Esophagus (tissue), 2 donors: ENCODE measurements around the gene KDM4C. TPM values are rescaled to one million over a fixed set of nuclear protein-coding genes. Genes with fewer than 3 reads are reported as not detected.

Experiments used
- H3K27ac ChIP-seq, 2 donors: one replicate each; pipeline ENCODE4 v1.5.1; 2013; ENCODE audit warnings: low read depth in 2 of 2, mild to moderate bottlenecking in 2 of 2, inconsistent platforms in 1 of 2, low read length in 1 of 2, moderate library complexity in 1 of 2
- H3K27me3 ChIP-seq, 2 donors: one replicate each; pipeline ENCODE4 v1.6.1; 2013; ENCODE audit warnings: low read length in 2 of 2, control low read depth in 1 of 2, mild to moderate bottlenecking in 1 of 2; ENCODE audit not compliant: insufficient read depth in 2 of 2, control insufficient read depth in 1 of 2
- H3K36me3 ChIP-seq, 2 donors: one replicate each; pipeline ENCODE4 v1.6.1; 2013; ENCODE audit warnings: low read length in 1 of 2; ENCODE audit not compliant: control insufficient read depth in 2 of 2, insufficient read depth in 2 of 2
- H3K4me1 ChIP-seq, 2 donors: one replicate each; pipeline ENCODE4 v1.6.1; 2013; ENCODE audit warnings: low read length in 1 of 2; ENCODE audit not compliant: control insufficient read depth in 2 of 2, insufficient read depth in 2 of 2
- H3K4me3 ChIP-seq, 2 donors: one replicate each; pipeline ENCODE4 v1.5.1; 2013; ENCODE audit warnings: low read length in 2 of 2, mild to moderate bottlenecking in 2 of 2, low read depth in 1 of 2, moderate library complexity in 1 of 2
- H3K9me3 ChIP-seq, 2 donors: one replicate each; pipeline ENCODE4 v1.6.1; 2013; ENCODE audit warnings: mild to moderate bottlenecking in 2 of 2, low read depth in 1 of 2, low read length in 1 of 2, moderate library complexity in 1 of 2; ENCODE audit not compliant: control insufficient read depth in 2 of 2, insufficient read depth in 1 of 2
- WGBS, 2 donors: extraction: QIAGEN DNeasy Blood & Tissue Kit; methylation state at CpG; one replicate each; pipeline ENCODE4 v1.1.7; 2013; 5-methylcytosine and 5-hydroxymethylcytosine counted together
- polyA plus RNA-seq, 2 donors: library from polyadenylated mRNA; stranded (reverse); fragments of 200-250 nt; gene quantifications; one replicate each; pipeline ENCODE4 v1.2.3, GENCODE V29; 2013
- donor health status: healthy with polysubstance abuse.
- donor health status: Bipolar disorder and iron deficiency.

Gene KDM4C
- polyA plus RNA-seq, 2 donors: 5.9 to 8.0 TPM

DNA sequence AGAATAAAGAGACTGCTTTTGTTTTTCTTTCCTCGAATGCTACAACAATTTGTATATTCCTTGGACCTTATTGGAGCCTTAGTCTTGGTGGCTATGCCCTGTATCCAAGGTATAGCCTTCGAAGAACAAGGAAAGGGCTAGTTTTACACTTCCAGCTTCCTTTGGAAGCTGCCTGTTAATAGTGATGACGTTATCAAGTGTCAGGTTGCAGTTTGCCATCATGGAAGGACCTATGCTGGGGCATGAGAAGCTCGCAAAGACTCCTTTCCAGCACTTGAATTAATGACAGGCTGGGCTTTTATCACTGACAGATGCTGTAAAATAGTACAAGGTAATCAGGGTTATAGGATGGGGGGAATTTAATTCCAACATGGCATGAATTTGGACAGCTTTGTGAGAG lies 157.9 kb downstream of the KDM4C start:
- H3K27ac ChIP-seq: no peak overlapping the region
- no peaks in the 10 kb centered on the region for H3K27me3 ChIP-seq
- no peaks in the 10 kb centered on the region for H3K9me3 ChIP-seq
- H3K4me1 ChIP-seq: peaks cover 0 to 4% of the 10 kb centered on the region in 2 donors
- no peak overlapping the region for H3K4me3 ChIP-seq
- H3K36me3 ChIP-seq: peaks cover 0 to 4% of the 10 kb centered on the region in 2 donors
- 84 to 88% methylated on average over 4 of the region's 4 CpGs for WGBS, 2 donors

GRCh38 chr9:6917162-6917561 lies 159.4 kb downstream of the KDM4C start:
- no peaks in the 10 kb centered on the region for H3K27me3 ChIP-seq

DNA sequence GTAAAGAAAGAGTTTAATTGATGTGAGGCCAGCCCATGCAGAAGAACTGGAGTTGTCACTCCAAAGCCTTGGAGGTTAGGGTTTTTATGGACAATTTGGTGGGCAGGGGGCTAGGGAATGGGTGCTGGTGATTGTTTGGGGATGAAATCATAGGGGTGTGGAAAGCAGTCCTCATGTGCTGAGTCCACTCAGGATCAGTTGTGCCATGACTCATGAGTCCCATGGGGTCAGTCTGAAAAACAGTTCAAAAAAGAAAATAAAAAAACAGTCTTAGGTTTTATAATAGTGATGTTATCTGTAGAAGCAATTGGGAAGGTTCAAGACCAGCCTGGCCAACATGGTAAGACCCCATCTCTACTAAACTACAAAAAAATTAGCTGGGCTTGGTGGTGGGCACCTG lies 162.3 kb downstream of the KDM4C start:
- Histone ChIP-seq H3K27me3 (no peaks in the 10 kb centered on the region), H3K4me1 (no peaks in the 10 kb centered on the region), H3K36me3 (peaks cover 0 to 4% of the 10 kb centered on the region in 2 donors), H3K9me3 (no peaks in the 10 kb centered on the region), H3K4me3 (no peak overlapping the region), H3K27ac (no peak overlapping the region)

More at GRCh38 chr9:6917162-6917561, 159.4 kb downstream of the KDM4C start:
- Histone ChIP-seq H3K36me3 (peaks cover 0 to 4% of the 10 kb centered on the region in 2 donors), H3K9me3 (no peaks in the 10 kb centered on the region), H3K27ac (no peak overlapping the region), H3K4me3 (no peak overlapping the region), H3K4me1 (no peaks in the 10 kb centered on the region)

- H3K4me1 ChIP-seq: no peaks in the 10 kb centered on the region
- no peaks in the 10 kb centered on the region for H3K9me3 ChIP-seq
- H3K27ac ChIP-seq: no peak overlapping the region
- H3K4me3 ChIP-seq: no peak overlapping the region
- WGBS, 2 donors: 89 to 90% methylated on average over 5 of the region's 5 CpGs
- no peaks in the 10 kb centered on the region for H3K27me3 ChIP-seq
- H3K36me3 ChIP-seq: peaks cover 0 to 4% of the 10 kb centered on the region in 2 donors
These were observed 163.5 kb downstream of the KDM4C start for GRCh38 chr9:6921315-6921714.

- Histone ChIP-seq H3K27me3 (no peaks in the 10 kb centered on the region), H3K36me3 (peaks cover 0 to 4% of the 10 kb centered on the region in 2 donors), H3K4me3 (no peak overlapping the region), H3K27ac (no peak overlapping the region), H3K4me1 (no peaks in the 10 kb centered on the region), H3K9me3 (no peaks in the 10 kb centered on the region)
- WGBS, 2 donors: 88 to 90% methylated on average over 2 of the region's 2 CpGs
These were observed 164.4 kb downstream of the KDM4C start for GRCh38 chr9:6922124-6922676.

DNA sequence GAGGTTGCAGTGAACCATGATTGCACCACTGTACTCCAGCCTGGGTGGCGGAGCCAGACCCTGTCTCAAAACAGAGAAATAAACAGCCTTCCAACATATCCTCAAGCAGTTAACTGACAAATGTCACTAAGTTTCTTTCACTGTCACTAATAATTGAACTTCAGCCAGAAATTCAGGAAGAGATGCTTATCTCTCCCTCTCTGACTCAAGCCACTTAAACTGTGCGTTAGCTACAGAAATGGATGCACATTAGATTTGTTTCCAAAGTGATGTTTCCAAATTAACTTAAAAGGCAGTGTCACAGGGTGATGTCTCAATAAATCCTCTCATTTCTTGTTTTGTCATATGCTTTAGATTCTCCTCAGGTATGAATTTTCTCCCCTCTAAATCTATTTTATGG lies 164.9 kb downstream of the KDM4C start:
- H3K4me3 ChIP-seq: no peak overlapping the region
- no peaks in the 10 kb centered on the region for H3K27me3 ChIP-seq
- no peaks in the 10 kb centered on the region for H3K9me3 ChIP-seq
- H3K4me1 ChIP-seq: no peaks in the 10 kb centered on the region
- no peak overlapping the region for H3K27ac ChIP-seq
- WGBS, 2 donors: 90% methylated on average over 2 of the region's 2 CpGs
- H3K36me3 ChIP-seq: peaks cover 0 to under 1% of the 10 kb centered on the region in 2 donors

DNA sequence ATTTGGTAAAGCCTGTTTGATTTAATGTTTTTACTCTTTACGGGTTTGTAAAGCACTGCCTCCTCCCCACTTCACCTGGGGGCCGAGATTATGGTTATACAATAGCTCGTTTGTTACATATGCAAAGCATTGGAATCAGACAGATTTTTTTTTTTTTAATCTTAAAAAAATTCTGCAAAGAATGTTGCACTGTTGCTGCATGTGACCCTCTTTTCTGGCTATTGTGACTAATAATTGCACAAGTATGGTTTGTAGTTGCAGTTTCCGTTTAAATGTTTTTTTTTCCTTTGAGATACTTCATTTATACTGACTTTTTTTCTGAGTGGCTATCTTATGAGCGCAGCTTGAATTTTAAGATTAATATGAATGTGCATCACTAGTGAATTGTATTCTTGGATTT lies 165.3 kb downstream of the KDM4C start:
- no peaks in the 10 kb centered on the region for H3K9me3 ChIP-seq
- H3K36me3 ChIP-seq: no peaks in the 10 kb centered on the region
- WGBS, 2 donors: 77 to 81% methylated on average over 5 of the region's 5 CpGs
- H3K27ac ChIP-seq: no peak overlapping the region
- H3K4me3 ChIP-seq: no peak overlapping the region
- H3K27me3 ChIP-seq: no peaks in the 10 kb centered on the region
- H3K4me1 ChIP-seq: no peaks in the 10 kb centered on the region

DNA sequence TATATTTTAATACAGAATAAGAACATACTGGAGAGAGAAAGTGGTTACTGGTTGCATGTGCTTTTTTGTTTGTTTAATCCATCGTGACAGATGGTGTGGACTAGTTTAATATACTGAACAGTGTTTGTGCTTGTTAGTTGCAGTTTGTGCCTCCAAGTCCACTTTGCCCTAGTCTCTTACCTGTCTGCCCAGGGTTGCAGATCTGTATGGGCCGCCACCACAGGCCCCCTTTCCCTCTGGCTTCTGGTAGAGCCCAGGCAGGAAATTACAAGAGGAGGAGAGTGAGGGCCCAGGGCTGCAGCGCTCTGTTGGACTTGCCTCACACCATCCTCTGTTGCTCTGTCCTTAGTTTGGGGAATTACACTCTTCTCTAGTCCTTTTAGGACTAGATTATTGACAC lies 166.4 kb downstream of the KDM4C start:
- Histone ChIP-seq H3K4me1 (no peaks in the 10 kb centered on the region), H3K27ac (no peak overlapping the region), H3K4me3 (no peak overlapping the region), H3K36me3 (no peaks in the 10 kb centered on the region), H3K27me3 (no peaks in the 10 kb centered on the region), H3K9me3 (no peaks in the 10 kb centered on the region)
- 70 to 73% methylated on average over 3 of the region's 3 CpGs for WGBS, 2 donors

GRCh38 chr9:6924988-6925563 lies 167.3 kb downstream of the KDM4C start:
- Histone ChIP-seq H3K27me3 (no peaks in the 10 kb centered on the region), H3K27ac (no peak overlapping the region), H3K4me3 (no peak overlapping the region), H3K4me1 (no peaks in the 10 kb centered on the region), H3K36me3 (no peaks in the 10 kb centered on the region), H3K9me3 (no peaks in the 10 kb centered on the region)
- WGBS, 2 donors: 78 to 94% methylated on average over 8 of the region's 8 CpGs

- H3K27ac ChIP-seq: no peak overlapping the region
- 94 to 95% methylated on average over 12 of the region's 12 CpGs for WGBS, 2 donors
These were observed 168.1 kb downstream of the KDM4C start for GRCh38 chr9:6925836-6926235.

More at GRCh38 chr9:6925836-6926235, 168.1 kb downstream of the KDM4C start:
- Histone ChIP-seq H3K4me3 (no peak overlapping the region), H3K4me1 (no peaks in the 10 kb centered on the region), H3K36me3 (no peaks in the 10 kb centered on the region), H3K9me3 (no peaks in the 10 kb centered on the region), H3K27me3 (no peaks in the 10 kb centered on the region)
